ENCODE measurements around the gene ASAP3.

- no peak for TF ChIP-seq CTCF (IDR thresholded peaks at IDR 0.05; ENCODE audit: borderline replicate concordance, extremely low read depth, low read length, poor library complexity, severe bottlenecking)
- TF ChIP-seq EZH2 (IDR thresholded peaks at IDR 0.05; ENCODE audit: borderline replicate concordance, low read depth, low read length, severe bottlenecking), result no peak
Observed at GRCh38 chr1:23395154-23395724, 88.7 kb downstream of the ASAP3 start.
